Stimulated activated CD4-positive, alpha-beta T cell treated with anti-CD3 and anti-CD28 coated beads, TNF-alpha, amount 100 ng/mL, for 24 hours (primary cell): ENCODE results near the gene CHRNG.
A peak's percentile ranks its signal among the peaks of the same experiment; 100 is the strongest.

Source experiments
- DNase-seq, 3 experiments: peaks; one replicate each; pipeline ENCODE4 v3.0.0-alpha.2; 2020; ENCODE audit warnings: low read depth in 3 of 3

The CHRNG gene

GRCh38 chr2:232539298-232540231 is at the start of gene CHRNG:
Gene CHRNG, plus strand, starts transcription at chr2:232539692. Its CDS starts 56 bp downstream, at chr2:232539748.
- no peak for DNase-seq

DNA sequence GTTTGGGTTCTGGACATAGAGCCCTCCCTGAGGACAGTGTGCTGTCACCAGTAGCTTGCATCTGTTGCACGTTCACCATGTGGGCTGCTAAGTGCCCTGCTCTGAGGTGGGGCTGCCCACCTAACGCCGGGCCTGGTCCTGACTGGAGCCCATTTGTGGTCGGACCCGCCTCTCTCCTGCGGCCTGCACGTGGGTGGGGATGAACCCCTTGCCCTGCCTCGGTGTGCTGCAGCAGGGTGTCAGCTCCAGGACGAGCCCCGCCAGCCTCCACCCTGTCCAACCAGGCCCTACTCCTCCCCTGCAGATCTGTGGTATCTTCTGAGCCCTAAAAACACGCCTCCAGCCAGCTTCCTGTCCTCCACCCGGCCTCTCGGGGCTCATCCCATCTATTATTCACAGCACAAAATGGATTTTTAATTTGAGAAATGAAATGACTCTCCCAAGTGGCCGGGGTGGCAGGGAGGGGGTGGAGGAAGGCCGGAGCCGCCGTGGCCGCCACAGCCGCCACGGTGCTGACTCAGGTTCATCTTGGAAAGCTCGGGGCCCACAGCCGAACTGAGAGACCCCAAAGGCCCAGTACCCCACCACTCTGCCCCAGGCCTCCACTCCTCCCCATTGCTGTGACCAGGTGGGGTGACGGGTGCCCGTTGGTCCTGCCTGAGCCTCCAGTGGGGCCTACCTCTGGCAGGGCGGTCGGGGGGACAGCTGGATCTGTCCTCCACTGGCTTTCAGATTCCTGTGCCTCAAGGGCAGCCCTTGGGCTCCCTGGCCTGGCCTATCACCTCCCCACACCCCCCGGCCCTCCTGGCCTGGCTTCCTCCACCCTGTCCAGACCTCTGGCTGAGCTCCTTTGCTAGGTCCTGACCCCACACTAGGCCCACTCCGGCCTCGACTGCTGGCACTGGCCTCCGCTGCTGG is 49.0 kb upstream of the CHRNG start:
- DNase-seq = no peak

DNA sequence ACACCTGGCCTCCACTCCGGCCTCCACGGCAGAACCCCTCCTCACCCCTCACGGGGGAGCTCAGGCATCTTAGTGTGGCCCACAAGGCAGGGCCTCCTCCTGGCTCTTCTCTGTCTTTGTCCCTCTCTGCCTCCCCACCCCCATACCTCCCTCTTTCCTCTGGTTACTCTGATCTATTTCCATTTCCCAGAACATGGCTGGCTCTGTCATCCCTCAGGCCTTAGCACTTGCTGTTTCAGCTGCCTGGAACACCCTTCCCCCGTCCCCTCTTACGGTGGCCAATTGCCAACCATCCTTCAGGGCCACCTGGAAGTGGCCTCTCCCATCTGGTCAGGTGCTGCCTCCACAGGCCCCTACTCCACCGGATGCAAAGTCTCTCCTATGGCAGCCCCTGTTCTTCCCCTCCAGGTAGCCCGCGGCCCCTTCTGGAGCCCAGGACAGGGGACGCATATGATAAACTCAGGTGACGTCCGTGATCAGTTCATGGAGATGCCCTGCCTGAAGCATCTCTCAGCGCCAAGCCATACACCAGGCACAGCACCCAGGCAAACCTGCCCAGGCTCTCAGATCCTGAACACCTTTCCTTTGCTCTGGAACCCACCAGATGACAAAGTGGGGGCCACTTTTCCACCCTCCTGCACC is 48.2 kb upstream of the CHRNG start:
- DNase-seq = no peak

- no peak for DNase-seq
Observed at GRCh38 chr2:232492236-232492848, 47.1 kb upstream of the CHRNG start.

DNA sequence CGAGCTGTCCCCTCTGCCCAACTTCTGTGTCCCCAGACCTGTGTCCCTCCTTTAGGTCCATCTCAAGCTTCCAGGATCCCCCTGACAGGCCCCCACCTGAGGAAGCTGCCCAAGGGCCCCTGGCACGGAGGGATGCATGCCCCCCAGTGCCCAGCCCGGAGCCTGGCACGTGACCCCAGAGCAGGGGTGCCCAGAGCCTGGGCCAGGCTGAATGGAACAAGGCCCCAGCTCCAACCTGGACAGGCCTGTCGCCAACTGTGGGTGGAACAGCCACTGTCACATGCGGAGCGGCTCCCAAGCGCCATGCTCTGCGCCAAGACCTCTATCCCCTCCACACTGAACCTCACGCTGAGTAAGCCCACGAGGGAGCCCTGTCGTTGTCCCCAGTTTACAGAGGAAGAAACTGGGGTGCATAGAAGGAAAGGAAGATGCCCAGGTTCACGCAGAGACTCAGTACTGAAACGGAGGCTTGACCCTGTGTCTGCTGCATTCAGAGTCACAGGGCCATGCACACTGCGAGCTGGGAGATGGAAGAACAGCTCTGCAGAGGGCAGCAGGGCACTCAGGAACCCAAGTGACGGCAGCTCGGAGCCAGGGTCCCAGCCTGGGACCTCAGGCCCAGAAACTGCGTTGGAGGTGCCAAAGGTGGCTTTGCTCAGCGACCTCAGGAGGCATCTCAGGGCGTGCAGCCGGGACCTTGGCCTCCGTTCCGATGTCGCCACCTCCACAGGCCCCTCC is 46.4 kb upstream of the CHRNG start:
- DNase-seq = no peak

DNA sequence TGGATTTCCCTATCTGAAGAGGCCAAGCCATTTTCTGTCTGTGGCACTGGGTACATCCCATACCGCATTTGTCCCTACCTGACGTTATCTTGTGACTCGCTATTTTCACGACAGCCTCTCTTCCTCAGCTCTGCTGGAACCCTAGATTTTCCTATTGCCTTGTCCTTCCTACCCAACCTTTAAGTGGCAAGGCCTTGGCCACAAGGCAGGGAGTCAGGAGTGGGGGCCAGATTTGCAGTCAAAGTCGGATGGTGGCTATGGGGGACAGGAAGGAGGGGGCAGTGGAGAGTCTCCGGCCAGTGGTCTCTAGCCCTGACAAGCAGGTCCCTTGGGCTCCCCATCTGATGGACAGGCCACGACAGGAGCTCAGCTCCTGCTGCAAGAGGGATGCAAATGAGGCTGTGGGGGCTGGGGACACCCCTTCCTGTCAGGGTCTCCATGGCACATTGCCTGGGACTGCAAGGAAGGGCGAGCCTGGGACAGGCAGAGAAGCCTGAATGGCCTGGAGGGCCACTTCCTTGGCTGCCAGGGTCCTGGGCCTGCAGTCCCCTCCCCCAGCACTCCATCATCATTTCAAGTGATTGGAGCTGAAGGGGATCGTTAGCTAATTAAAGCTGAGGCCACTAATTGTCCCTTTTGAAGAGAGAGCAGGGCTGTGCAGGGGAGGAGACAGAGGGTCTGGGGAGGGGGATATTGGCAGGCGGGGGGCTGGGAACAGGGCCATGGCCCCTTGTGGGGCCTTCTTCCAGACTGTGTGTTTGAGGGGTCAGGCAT is 45.6 kb upstream of the CHRNG start:
- no peak for DNase-seq

DNA sequence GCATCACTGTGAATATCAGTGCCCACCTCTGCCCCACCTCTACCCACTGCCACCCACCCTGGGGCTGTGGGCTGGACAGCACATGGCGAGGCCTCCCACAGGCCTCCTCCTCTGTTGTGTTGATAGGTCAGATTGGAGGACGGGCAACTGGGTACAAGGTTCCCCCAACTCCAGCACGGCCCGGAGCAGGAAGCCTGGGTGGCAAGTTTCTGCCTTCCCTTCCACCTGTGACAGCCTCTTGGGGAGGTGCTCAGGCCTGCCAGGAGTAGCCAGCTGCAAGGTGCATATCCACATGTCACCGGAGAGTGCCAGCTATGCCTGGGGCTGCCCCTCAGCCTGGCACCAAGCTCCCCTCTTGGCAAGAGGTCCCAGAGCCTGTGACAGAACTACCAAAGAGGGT is 45.0 kb upstream of the CHRNG start:
- DNase-seq = no peak

DNA sequence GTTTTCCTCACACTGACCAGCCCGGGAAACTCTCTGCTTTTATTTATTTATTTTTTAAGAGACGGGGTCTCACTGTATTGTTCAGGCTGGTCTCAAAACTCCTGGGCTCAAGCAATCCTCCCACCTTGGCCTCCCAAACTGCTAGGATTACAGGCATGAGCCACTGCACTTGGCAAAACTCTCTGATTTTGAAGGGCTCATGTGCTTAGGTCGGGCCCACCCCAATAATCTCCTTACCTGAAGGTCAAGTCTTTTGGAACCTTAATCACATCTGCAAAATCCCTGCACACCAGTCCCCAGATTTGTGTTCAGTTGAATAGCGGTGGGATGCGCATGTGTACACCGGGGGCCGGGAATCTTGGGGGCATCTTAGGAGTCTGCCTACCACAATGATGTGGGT is 44.2 kb upstream of the CHRNG start:
- no peak for DNase-seq

GRCh38 chr2:232496501-232497270 is 42.8 kb upstream of the CHRNG start:
- no peak for DNase-seq

GRCh38 chr2:232497348-232497747 is 42.1 kb upstream of the CHRNG start:
- no peak for DNase-seq

GRCh38 chr2:232498452-232498851 is 41.0 kb upstream of the CHRNG start:
- DNase-seq = no peak

DNA sequence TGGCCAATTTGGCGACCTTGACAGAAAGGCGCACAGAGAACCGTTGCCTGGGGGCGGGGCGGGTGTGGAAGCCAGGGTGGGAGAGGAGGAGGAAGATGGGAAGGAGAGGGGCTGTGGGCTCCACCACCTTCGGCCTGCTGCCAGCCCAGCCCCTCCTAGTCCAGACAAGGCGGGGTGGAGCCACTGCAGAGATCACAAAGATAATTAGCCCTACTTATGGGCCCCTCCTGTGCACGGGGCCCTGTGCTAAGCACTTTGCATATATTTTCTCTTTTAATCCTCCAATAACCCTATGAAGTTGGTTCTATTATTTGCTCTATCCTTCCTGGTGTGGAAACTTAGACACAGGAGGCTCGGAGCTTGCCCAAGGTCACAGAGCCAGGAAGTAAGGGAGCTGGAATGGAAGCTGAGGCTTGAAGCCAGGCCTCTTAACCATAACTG is 38.1 kb upstream of the CHRNG start:
- no peak for DNase-seq

- no peak for DNase-seq
Observed at GRCh38 chr2:232501794-232502390, 37.6 kb upstream of the CHRNG start.

- no peak for DNase-seq
Observed at GRCh38 chr2:232502511-232502910, 37.0 kb upstream of the CHRNG start.

- DNase-seq = peak in 2 of 3 experiments; percentile 6 to 45
Observed at GRCh38 chr2:232502911-232503808, 36.3 kb upstream of the CHRNG start.

DNA sequence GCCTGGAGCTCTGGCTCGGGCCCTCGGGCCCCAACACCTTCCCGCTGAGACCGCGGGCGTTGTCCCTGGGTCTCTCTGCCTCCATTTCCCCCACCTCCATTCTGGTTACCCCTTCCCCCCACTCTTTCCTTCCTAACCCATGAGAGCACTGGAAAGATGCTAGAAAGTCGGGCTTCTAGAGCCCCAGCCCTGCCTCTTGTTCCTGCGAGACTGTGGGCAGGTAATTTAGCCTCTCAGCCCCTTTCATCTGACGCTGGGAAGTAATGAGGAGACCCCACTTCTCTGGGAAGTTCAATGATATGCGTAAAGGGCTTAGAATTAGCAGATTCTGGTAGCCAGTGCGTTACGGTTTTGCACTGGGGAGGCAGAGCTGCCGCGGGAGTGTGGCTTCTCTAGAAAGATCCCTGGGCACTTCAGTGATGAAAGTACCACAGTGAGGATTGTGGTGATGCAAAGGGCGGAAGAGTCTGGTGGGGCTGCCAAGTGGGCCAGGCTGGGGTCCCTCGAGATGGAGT is 35.6 kb upstream of the CHRNG start:
- no peak for DNase-seq

GRCh38 chr2:232504438-232504837 is 35.1 kb upstream of the CHRNG start:
- no peak for DNase-seq

GRCh38 chr2:232505856-232506255 is 33.6 kb upstream of the CHRNG start:
- DNase-seq = no peak
